CD4-positive, alpha-beta T cell treated with Interleukin-12 subunit alpha and Interleukin-12 subunit beta, for 1 hour (primary cell): ENCODE results near the gene TRPC4.

ENCODE experiments used
- DNase-seq: peaks from one replicate; pipeline ENCODE4 v3.0.0-alpha.2; 2020

TRPC4 gene

GRCh38 chr13:37869756-37870488, at the start of gene TRPC4:
Gene TRPC4, minus strand, starts transcription at chr13:37869772. Its CDS starts 86,439 bp downstream, at chr13:37783333.
- no peak for DNase-seq

DNA sequence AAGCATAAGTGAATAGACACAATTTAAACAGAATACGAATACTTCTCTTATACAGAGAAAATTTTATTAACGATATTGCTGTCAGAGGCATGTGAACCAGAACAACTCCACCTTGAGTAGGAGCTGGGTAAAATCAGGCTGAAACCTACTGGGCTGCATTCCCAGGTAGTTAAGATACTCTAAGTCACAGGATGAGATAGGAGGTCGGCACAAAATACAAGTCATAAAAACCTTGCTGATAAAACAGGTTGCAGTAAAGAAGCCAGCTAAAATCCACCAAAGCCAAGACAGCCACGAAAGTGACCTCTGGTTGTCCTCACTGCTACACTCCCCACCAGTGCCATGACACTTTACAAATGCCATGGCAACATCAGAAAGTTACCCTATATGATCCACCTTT, 49.2 kb upstream of the TRPC4 start:
- DNase-seq = no peak

DNA sequence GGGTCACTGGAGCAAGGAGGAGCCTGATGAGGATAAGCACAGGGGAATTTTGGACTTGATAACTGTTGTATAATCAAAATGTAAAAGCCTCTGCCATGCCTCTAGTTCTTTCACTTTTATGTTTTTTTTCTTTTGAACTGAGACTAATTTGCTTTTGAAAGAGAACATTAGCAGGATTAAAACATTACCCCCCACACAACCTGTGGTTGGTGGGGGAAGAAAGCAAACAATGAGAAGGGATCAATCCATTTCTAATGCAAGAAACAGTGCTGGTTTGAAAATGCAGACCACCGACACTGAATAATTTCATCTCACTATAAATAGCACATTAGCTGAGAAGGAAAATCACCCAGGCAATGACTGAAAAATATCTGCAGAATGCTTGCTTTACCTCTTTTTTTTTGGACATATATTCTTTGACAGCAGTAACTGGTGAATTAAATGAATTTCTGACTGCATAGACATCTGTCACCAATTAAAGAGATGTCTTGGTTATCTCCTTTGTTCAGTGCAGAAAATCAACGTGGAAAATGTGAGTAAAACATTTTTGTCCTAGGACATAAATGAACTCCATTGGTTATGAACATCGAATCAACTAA, 48.6 kb upstream of the TRPC4 start:
- DNase-seq = no peak

- no peak for DNase-seq
These were observed 45.3 kb upstream of the TRPC4 start for GRCh38 chr13:37914781-37915391.

DNA sequence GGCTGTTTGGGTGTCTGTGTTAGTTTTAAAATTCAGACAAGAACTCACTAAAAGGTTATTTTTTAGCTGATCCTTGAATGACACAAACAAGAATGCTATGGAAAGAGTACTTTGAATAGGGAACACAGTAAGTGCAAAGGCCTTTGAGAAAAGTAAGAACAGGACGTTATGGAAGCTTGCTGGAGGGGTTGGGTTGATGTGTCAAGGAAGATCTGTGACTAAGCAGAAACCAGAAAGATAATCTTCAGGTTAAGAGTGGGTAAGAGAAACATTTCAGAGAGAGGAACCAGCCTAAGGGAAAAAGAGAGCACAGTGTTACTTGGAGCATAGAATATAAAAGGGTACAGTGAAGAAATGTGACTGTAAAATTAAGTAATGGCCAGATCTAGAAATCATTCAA, 41.2 kb upstream of the TRPC4 start:
- DNase-seq = no peak

GRCh38 chr13:37906880-37907279, 37.3 kb upstream of the TRPC4 start:
- no peak for DNase-seq

DNA sequence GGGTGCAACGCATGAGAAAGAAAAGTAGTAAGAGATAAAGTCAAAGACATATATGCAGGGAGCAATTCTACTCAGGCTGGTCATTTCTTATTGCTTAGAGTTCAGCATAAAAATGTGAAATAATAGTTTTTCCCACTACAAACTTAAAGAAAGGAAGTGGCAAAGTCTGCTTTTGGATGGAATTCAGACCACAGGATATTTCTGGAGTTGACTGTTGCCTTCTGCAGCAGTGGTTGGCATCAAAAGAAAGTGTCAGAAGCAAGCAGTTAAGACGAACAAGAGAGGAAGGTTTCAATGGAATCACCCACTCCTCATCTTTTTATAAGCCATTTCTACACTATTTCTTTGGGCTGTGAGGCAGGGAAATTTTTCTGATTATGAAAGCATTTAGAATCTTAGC, 36.2 kb upstream of the TRPC4 start:
- no peak for DNase-seq

- no peak for DNase-seq
These were observed 30.2 kb upstream of the TRPC4 start for GRCh38 chr13:37899753-37900152.

- no peak for DNase-seq
These were observed 23.7 kb upstream of the TRPC4 start for GRCh38 chr13:37893321-37893720.

DNA sequence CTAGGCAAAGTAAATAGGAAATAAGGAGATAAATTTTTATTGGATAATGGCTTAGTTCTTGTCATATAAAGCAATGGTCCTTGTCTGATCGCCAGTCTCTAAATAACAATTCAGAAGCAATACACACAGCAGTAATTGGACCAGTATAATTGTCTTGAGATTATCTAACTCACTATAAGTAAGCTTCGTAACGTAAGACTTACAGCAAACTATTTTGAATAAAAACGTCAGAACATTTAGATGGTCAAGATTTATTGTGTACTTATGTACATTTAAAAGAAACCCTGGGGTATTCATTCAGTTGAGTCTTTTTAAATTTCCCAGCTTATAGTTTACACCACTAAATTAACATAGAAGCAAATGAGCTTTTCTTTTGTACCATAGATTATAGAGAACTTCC, 20.2 kb upstream of the TRPC4 start:
- no peak for DNase-seq

DNA sequence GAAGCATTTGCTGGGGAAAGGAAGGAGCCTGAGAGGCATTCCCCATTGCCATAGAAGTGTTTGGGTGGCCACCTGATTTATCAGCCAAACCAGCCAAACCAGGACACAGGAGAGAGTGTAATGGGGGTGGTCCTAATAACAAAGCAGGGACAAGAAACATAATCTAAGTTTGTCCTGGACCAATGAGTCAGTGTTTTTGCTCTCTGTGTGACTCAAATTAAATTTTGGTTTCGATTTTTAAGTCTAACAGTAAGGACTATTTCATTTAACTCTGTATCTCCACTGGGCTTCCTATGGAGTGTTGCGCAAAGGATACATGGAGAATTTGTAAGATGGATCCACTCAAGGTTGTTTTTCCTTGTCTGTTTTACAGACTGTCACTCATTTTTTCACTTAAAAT, 19.5 kb upstream of the TRPC4 start:
- no peak for DNase-seq

GRCh38 chr13:37886879-37887278, 17.3 kb upstream of the TRPC4 start:
- no peak for DNase-seq

DNA sequence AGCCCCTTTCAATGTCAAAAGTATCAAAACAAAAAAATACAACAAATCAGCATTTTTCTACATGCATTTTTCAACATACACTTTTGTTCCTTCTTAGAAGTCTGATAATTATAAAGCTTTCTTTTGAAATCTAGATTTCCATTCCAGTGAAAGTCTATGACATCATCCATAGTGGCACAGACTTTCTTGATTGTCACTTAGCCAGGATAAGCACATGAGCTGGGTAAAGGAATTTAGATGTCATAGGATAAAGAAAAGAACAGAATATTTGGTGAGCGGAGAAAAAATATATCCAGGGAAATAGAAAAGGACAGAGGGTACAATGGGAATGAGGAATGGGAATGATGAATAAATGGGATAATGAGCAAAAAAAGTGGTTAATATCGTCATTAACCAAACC, 15.1 kb upstream of the TRPC4 start:
- no peak for DNase-seq

- DNase-seq = no peak
These were observed 14.5 kb upstream of the TRPC4 start for GRCh38 chr13:37884026-37884425.

DNA sequence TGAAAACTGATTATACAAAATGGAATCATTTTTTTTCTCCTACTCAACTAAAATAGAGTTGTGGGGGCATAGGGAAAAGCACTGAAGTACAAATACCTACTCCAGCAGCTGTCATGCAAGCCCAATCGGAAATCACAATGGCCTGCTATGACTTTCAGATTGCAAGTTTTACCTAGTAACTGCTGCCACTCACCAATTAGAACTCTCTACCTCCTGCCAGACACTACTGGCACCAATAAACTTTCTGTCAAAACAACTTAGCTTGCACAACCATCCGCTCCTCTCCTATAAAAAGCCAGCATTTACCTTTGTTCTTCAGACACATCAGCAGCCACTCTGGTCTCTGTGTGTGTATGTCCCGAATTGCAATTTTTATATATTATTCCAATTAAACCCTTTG, 9.3 kb upstream of the TRPC4 start:
- no peak for DNase-seq

DNA sequence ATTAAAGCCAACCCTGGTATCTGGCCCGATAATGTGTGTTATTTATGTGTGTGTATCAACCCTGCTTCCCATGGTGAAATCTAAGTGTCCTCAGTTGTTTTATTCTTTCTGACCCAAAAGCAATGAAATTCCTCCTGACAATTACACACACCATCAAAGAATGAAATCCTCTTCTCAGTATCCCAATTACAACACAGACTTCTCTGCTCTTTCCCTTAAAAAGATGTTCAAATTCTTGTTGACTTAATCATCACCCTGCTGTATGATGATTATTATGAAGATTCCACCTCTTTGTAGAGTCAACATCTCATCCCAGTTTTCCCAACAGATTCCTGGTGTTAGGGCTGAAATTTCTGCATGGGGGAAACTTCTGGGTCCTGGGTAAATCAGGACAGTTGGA, 8.9 kb upstream of the TRPC4 start:
- no peak for DNase-seq

- no peak for DNase-seq
These were observed 1.5 kb upstream of the TRPC4 start for GRCh38 chr13:37870895-37871550.

DNA sequence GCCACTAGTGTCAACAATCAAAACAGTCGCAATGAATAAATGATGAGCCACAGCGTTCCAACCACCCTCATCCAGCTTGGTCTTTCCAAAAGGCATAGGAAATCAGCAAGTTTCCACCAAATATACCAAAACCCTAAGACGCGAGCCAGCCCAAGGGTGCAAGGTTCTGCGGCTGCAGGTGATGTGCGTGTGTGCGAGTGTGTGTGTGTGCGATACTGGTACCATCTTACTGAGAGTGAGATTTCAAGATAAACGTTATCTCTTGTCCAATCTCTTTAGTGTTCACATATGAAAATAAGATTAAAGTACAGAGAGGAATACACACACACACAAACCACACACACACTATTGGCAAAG, 895 bp upstream of the TRPC4 start:
- no peak for DNase-seq

- DNase-seq = no peak
These were observed 141 bp downstream of the TRPC4 start for GRCh38 chr13:37869506-37869755.

DNA sequence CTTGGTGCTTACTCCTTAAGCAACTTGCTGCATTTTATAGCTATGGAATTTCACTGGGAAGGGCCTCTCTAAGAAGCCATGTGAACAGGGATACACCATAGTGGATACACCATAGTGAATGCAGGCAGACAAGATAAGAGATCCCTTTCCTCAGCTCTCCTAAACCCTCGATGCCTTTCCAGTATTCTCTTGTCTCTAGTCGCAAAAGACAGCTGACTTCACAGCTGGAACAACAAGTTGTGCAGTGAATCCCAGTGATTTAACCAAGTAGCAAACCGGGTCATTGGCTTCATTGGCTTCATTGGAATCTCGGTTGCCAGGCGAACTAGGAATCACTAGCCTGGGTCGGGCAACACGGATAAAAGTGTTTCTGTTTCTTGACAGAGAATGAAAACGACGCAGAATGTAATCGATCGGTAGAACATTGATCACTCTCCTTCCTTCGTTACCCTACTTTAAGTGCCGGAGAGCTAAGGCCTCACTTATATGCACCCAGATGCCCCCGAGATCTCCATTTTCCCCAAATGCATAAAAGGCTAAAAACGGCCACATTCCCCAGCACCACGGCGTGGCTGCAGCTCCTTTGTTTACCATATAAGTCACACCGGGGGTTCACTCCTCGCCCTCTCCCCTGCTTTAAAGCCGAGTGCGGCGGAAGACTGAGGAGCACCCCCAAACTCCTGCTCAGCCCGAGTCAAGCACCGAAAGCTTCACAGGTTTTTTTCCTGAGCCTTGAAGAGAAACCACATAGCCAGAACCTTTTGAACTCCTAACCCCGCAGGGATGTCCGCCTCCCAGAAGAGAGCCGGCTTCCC, 674 bp downstream of the TRPC4 start:
- no peak for DNase-seq

- DNase-seq = no peak
These were observed 5.9 kb downstream of the TRPC4 start for GRCh38 chr13:37863708-37864107.

- no peak for DNase-seq
These were observed 34.2 kb downstream of the TRPC4 start for GRCh38 chr13:37835392-37835791.

DNA sequence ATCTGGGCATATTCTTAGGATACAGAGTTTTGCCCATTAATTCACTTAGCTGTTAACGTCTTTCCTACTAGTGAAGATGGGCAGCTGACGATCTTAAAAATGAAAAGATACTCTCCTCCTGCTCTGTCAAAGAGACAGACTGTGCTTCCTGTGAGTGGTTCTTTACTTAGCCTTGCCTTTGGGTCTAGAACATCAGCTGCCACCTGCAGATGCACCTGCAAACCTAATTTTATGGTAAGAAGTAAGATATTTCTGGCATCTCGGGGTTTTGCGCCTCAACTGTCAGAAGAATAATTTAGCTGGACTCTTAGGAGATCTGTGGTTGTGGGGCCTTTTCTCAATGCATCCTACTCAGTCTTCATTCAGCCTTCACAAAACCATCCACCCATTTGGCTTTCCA, 36.2 kb downstream of the TRPC4 start:
- no peak for DNase-seq

GRCh38 chr13:37816276-37816675, 53.3 kb downstream of the TRPC4 start:
- no peak for DNase-seq
